H1 (cell line): ENCODE data around the gene ADCY3.

Experiments used
- EZH2 ChIP-seq: fragments of 200-600 bp; sonication (generic); IDR thresholded peaks from 2 replicates; pipeline ENCODE4 v1.7.1; 2012; ENCODE audit warnings: low read depth, mild to moderate bottlenecking, moderate library complexity, low read length, inconsistent platforms; ENCODE audit not compliant: severe bottlenecking
- GTF2F1 ChIP-seq: IDR thresholded peaks from 2 replicates; pipeline ENCODE4 v1.6.1; 2012; ENCODE audit warnings: low read depth, low read length, improper control_type of control experiment, borderline replicate concordance
- JUN ChIP-seq: IDR thresholded peaks from 2 replicates; pipeline ENCODE4 v1.6.1; 2011; ENCODE audit warnings: low read depth, mild to moderate bottlenecking, improper control_type of control experiment, low read length
- POLR2A ChIP-seq, 2 experiments: IDR thresholded peaks; 1 replicate in 1 of 2; 2 replicates in 1 of 2; pipeline ENCODE4 v1.6.1; 2011; ENCODE audit warnings: low read depth in 2 of 2, low read length in 2 of 2, mild to moderate bottlenecking in 2 of 2; ENCODE audit errors: control extremely low read depth in 1 of 2
- SP1 ChIP-seq: IDR thresholded peaks from 2 replicates; pipeline ENCODE4 v1.6.1; 2011; ENCODE audit warnings: low read depth, low read length
- SUZ12 ChIP-seq: fragments of 200-600 bp; sonication (generic); IDR thresholded peaks from 2 replicates; pipeline ENCODE4 v1.6.1; 2012; ENCODE audit warnings: mild to moderate bottlenecking, inconsistent platforms, low read length, moderate library complexity, mixed read lengths
- TAF1 ChIP-seq: IDR thresholded peaks from 2 replicates; pipeline ENCODE4 v1.6.1; 2011; ENCODE audit warnings: mild to moderate bottlenecking, low read depth, low read length
- TCF12 ChIP-seq: IDR thresholded peaks from 2 replicates; pipeline ENCODE4 v1.6.1; 2011; ENCODE audit warnings: low read depth, mild to moderate bottlenecking, low read length
- YY1 ChIP-seq: IDR thresholded peaks from 2 replicates; pipeline ENCODE4 v1.6.1; 2011; ENCODE audit warnings: low read depth, mild to moderate bottlenecking, low read length
- ZNF274 ChIP-seq: IDR thresholded peaks from 2 replicates; pipeline ENCODE4 v1.7.0; 2012; ENCODE audit warnings: low read length, borderline replicate concordance; ENCODE audit errors: extremely low read depth
- TF ChIP-seq, protein P1 (sequence below): IDR thresholded peaks from 2 replicates; pipeline ENCODE4 v1.6.1; 2012; ENCODE audit warnings: inconsistent platforms
- TF ChIP-seq, protein P2 (sequence below), 3 experiments: IDR thresholded peaks; 1 replicate in 2 of 3; 2 replicates in 1 of 3; pipeline versions ENCODE4 v1.5.1 to v1.6.1; 2011; ENCODE audit warnings: low read length in 3 of 3, mild to moderate bottlenecking in 3 of 3, inconsistent platforms in 2 of 3, low read depth in 1 of 3, moderate library complexity in 1 of 3; ENCODE audit not compliant: insufficient read depth in 1 of 3; ENCODE audit errors: control extremely low read depth in 1 of 3
- TF ChIP-seq, protein P3 (sequence below): IDR thresholded peaks from 2 replicates; pipeline ENCODE4 v1.6.1; 2012; ENCODE audit warnings: inconsistent platforms

DNA sequence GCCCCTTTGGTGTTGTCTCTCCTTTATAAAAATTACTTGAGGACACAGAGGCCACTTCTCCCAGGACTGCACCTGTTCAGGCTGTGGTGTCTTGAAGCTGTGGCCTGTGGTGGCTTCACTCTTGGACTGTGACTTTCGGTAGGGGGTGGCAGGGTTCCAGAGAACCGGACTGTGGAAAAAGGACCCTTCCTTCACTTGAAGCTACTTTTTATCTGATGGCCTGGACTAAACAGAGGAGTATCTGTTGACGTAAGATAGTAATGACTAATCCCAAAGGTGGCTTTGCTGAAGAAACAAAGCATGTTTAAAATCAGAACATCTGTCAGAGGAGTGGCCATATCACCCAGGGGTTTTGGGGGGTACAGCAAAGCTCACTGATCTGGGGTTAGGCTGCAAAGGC, 66.0 kb downstream of the ADCY3 start:
- TF ChIP-seq JUN (no peak), ZNF274 (no peak), TCF12 (no peak), POLR2A (IDR thresholded peaks at IDR 0.05; ENCODE audit: control extremely low read depth in 1 of 2, low read depth in 2 of 2, low read length in 2 of 2) (no peak), SUZ12 (no peak), TAF1 (no peak), YY1 (no peak), SP1 (no peak), EZH2 (no peak), GTF2F1 (no peak)
- TF ChIP-seq, protein P1, sequence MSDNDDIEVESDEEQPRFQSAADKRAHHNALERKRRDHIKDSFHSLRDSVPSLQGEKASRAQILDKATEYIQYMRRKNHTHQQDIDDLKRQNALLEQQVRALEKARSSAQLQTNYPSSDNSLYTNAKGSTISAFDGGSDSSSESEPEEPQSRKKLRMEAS, result no peak
- TF ChIP-seq, protein P2, sequence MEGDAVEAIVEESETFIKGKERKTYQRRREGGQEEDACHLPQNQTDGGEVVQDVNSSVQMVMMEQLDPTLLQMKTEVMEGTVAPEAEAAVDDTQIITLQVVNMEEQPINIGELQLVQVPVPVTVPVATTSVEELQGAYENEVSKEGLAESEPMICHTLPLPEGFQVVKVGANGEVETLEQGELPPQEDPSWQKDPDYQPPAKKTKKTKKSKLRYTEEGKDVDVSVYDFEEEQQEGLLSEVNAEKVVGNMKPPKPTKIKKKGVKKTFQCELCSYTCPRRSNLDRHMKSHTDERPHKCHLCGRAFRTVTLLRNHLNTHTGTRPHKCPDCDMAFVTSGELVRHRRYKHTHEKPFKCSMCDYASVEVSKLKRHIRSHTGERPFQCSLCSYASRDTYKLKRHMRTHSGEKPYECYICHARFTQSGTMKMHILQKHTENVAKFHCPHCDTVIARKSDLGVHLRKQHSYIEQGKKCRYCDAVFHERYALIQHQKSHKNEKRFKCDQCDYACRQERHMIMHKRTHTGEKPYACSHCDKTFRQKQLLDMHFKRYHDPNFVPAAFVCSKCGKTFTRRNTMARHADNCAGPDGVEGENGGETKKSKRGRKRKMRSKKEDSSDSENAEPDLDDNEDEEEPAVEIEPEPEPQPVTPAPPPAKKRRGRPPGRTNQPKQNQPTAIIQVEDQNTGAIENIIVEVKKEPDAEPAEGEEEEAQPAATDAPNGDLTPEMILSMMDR (IDR thresholded peaks at IDR 0.05; ENCODE audit: control extremely low read depth in 1 of 3, insufficient read depth in 1 of 3, low read depth in 1 of 3, low read length in 3 of 3), result no peak
- TF ChIP-seq, protein P3, sequence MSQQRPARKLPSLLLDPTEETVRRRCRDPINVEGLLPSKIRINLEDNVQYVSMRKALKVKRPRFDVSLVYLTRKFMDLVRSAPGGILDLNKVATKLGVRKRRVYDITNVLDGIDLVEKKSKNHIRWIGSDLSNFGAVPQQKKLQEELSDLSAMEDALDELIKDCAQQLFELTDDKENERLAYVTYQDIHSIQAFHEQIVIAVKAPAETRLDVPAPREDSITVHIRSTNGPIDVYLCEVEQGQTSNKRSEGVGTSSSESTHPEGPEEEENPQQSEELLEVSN, result no peak
